Stimulated activated CD4-positive, alpha-beta T cell treated with anti-CD3 and anti-CD28 coated beads, TNF-alpha, amount 100 ng/mL, for 24 hours (primary cell): Measurements from ENCODE around the gene CCNL2.
"Not testable (repeated sequence)": the region's sequence is repeated elsewhere in the genome, so short reads cannot be mapped to it uniquely, and the experiment has no call there.

Source experiments
- DNase-seq, 3 experiments: peaks; one replicate each; pipeline ENCODE4 v3.0.0-alpha.2; 2020; ENCODE audit warnings: low read depth in 3 of 3

Gene CCNL2

DNA sequence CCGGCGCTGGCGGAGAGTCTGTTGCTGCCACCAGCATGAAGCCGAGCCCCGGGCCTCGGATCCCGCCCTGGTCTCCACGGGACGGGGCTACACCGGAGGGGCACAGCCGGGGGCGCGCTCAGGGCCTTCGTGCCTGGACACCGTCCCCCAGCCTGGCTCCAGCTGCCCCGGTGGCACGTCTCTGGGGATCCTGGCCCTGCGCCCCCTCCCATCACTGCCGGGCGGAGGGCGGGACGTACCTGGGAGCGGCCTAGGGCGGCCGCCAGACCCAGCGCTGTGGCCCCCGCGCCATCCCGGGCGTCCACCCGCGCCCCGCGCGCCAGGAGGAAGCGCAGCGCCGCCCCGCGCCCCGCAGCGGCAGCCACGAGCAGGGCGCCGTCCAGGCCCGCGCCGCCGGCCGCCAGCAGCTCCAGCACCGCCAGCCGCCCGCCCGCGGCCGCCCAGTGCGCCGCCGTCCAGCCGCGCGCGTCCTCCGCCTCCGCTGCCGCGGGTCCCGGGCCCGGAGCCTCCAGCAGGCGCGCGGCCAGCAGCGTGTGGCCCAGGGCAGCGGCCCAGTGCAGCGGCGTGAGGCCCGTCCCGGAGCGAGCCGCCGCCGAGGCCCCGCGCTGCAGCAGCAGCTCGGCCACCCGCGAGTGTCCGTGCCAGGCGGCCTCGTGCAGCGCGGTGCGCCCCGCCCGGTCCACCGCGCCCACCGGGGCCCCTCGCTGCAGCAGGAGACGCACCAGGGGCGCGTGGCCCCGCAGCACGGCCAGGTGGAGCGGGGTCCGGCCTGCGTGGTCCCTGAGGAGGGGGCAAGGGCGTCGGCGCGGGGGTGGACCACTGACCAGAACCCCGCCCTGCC, 20.9 kb upstream of the CCNL2 start:
- DNase-seq = no peak

- DNase-seq = no peak
These were observed 20.3 kb upstream of the CCNL2 start for GRCh38 chr1:1419363-1419812.

GRCh38 chr1:1418464-1419362, 19.6 kb upstream of the CCNL2 start:
- no peak for DNase-seq

DNA sequence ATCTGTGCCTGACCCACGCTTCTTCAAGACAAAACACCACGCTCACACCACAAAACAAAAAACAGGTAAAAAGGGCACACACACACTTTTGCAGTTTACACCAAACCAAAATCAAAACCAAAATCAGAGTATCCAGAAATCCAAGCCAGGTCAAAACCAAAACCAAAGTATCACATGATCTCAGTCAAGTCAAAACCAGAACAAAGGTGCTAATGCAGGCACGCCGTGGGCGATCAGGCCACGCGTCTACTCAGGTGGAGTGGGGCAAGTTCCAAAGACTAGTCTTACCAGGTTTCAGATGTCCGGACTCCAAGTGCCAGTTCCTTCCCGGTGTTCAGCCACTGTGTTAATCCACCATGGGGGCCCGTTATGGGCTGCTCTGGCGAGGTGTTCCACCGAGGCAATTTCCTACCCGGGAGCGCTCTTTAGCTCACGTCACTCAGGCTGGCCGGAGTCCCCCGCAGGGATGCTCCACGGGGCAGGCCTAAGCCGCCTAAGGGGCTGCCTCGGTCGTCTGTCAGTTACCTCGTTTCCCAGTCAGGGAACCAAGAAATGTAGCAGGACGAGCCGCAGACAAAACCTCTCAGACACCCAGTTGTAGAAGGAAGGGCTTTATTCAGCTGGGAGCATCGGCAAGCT, 18.8 kb upstream of the CCNL2 start:
- not testable (repeated sequence) for DNase-seq

DNA sequence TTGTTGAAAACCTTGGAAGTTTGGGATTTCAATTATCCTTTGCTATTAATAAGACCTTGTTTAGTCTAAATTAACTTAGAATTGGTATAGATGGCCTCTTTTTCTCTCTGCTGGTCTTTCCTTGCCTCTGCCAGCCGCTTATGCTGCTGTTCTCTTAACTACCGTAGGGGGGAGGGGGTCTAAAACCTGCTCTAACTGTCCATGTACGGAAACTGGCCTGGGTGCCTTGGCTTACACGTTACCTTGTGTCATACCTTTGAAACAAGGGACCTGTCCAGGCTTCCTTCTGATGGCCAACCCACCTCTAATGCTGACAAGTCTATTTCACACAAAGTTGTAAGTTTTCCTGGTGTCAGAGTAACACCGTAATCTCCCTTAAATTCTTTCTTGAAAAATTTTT, 18.3 kb upstream of the CCNL2 start:
- DNase-seq = not testable (repeated sequence)

- DNase-seq = no peak
These were observed 16.6 kb upstream of the CCNL2 start for GRCh38 chr1:1415751-1416150.

DNA sequence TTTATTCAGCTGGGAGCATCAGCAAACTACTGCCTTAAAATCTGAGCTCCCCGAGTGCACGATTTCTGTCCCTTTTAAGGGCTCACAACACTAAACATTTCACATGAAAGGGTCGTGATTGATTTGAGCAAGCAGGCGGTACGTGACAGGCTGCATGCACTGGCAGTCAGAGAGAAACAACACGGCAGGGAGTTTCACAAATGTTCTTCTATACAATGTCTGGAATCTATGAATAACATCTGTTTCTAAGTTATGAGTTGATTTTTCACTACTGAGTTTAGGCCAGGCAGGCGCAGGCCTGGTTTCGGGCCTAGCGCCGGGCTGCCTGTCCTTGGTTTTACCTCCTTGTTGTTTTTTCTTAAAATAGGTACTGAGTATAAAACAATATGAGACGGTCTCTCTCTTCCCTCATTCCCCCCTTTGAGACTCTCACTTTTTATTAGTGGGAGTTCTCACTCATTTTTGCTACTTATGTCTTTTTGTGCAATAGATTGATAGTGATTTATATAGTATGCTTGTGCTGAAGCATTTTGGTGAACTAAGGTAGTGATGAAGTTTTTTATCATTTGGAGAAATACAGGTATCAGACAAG, 13.3 kb upstream of the CCNL2 start:
- not testable (repeated sequence) for DNase-seq

- no peak for DNase-seq
These were observed 12.5 kb upstream of the CCNL2 start for GRCh38 chr1:1411626-1412025.

DNA sequence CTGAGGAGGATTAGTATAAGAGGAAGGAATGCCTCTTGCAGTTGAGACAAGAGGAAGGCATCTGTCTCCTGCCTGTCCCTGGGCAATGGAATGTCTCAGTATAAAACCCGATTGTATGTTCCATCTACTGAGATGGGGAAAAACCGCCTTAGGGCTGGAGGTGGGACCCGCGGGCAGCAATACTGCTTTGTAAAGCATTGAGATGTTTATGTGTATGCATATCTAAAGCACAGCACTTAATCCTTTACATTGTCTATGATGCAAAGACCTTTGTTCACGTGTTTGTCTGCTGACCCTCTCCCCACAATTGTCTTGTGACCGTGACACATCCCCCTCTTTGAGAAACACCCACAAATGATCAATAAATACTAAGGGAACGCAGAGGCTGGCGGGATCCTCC, 11.1 kb upstream of the CCNL2 start:
- not testable (repeated sequence) for DNase-seq

DNA sequence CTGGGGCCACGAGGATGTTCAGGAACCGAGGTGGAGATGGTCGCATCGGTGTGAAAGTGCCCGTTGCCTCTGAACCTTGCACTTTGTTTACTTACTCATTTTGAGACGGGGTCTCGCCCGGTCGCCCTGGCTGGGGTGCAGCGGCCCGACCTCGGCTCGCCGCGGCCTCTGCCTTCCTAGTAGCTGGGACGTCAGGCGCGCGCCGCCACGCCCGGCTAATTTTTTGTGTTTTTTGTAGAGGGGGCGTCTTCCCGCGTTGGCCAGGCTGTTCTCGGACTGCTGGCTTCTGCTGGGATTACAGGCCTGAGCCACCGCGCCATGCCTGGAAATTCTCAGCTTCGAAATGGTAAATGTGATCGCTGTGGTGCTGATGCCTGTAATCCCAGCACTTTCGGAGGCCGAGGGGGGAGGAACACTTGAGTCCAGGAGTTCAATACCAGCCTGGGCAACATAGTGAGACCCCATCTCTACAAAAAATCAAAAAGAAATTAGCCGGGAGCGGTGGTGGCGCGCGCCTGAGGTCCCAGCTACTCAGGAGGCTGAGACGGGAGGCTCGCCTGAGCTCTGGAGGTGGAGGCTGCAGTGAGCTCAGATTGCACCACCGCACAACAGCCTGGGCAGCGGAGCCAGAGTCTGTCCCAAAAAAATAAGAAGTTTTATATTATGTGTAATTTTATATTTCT, 8.6 kb upstream of the CCNL2 start:
- DNase-seq = no peak

- DNase-seq = peak; percentile 93 to 95 (median 93)
These were observed 7.9 kb upstream of the CCNL2 start, which contains the start of gene MRPL20 for GRCh38 chr1:1406821-1407635. MRPL20 (minus strand) TSS chr1:1407293; CDS start chr1:1407217, 76 bp downstream.

GRCh38 chr1:1406101-1406820, 7.1 kb upstream of the CCNL2 start:
- DNase-seq = no peak

DNA sequence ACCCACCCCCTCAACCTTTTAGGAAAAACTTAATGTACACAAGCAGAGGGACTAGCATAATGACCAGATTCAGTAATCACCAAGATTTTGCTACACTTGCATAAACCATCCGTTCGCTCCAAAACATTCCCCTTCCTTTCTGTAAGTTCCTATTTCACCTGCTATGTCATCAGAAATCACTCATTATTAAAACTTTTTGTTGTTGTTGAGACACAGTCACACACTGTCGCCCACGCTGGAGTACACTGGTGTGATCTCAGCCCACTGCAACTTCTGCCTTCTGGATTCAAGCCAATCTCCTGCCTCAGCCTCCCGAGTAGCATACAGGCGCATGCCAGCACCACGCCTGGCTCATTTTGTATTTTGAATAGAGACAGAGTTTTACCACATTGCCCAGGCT, 4.5 kb upstream of the CCNL2 start:
- DNase-seq = no peak

GRCh38 chr1:1402901-1403392, 3.8 kb upstream of the CCNL2 start:
- not testable (repeated sequence) for DNase-seq

DNA sequence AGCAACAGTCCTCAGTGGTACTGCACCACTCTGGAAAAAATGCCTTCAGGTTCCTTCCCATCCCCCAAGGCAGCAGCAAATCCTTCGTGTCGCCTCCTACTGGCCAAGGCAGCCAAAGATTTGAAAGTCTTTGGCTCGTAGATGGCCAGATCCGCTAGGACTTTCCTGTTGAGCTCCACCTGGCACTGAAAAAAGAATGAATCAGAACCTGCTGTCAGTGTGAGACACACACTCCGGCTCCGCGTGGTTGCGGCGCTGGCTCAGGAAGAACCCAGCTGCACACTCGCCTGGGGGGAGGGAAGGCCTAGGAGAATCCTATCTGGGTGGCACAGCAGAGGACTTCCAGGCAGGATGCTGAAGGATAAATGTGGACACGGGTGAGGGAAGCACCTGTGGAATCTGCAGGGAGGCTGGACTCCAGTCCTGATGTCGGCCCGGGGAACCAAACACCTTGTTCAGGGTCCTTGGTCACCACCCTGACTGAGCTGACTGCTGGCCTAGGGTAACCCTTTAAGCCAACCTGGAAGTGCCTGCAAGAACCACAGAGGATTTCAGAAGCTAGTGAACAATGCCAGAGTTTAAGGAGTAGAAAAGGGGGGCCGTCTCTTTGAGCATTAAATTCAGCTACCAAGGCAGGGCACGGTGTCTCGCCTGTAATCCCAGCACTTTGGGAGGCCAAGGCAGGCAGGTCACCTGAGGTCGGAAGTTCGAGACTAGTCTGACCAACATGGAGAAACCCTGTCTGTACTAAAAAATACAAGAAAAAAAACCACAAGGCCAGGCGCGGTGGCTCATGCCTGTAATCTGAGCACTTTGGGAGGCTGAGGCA, 3.2 kb upstream of the CCNL2 start:
- peak in 1 of 3 experiments; percentile 44 for DNase-seq

DNA sequence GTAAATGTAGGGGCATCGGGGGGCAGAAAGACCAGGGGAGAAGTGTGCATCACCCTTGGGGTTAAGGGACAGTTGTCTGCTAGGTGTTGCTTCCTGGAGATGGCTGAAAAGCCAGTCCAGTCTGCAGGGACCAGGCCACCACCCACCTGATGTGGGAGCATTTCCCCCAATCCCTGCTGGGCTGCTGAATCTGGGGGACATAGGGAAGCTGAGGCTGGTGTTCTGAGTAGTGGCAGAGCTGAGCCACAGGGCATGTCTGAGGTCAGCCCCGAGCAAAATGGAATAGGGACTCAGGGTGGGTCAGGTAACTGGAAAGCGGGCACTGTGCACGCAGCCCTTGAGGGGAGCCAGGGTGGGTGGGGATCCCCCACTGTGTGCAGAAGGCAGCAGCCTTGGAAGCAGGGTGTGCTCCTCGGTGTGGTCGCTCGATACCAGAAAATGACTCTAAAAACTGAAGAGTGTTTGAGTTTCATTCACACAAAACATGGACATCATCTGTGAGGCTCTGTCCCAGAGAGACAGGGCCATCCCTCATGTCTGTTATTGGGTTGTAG, 2.4 kb upstream of the CCNL2 start:
- DNase-seq = no peak

- no peak for DNase-seq
These were observed 1.7 kb upstream of the CCNL2 start for GRCh38 chr1:1400576-1401456.
